ENCODE measurements around the gene CLIP4. TPM values are rescaled to one million over a fixed set of nuclear protein-coding genes. Genes with fewer than 3 reads are reported as not detected.

CLIP4 gene
- total RNA-seq, 2 experiments from 2014 or later: 36.8 to 39.4 TPM

GRCh38 chr2:29235411-29235810 is 120.2 kb downstream of the CLIP4 start:
- DNase-seq (no peak), ATAC-seq (ENCODE audit: poor library complexity) (no peak)
- Histone ChIP-seq H3K27ac (ENCODE audit: low read depth in 1 of 2, low read length in 2 of 2) (no peak overlapping the region), H3K36me3 (ENCODE audit: insufficient read depth, low read length) (no peaks in the 10 kb centered on the region), H3K4me3 (ENCODE audit: low read length) (no peak overlapping the region), H3K27me3 (ENCODE audit: control insufficient read depth in 1 of 2, insufficient read depth in 2 of 2, low read length in 2 of 2) (no peaks in the 10 kb centered on the region), H3K4me1 (ENCODE audit: insufficient read depth, low read length) (no peaks in the 10 kb centered on the region), H3K9me3 (ENCODE audit: control insufficient read depth in 1 of 2, insufficient read depth in 1 of 2, low read length in 2 of 2) (no peaks in the 10 kb centered on the region)
- intact Hi-C loops (cut with DNase I, micrococcal nuclease): no loop called here
- no peak for TF ChIP-seq CTCF (IDR thresholded peaks at IDR 0.05)
- Mint-ChIP-seq H3K36me3 (ENCODE audit: low read depth) (no peaks in the 10 kb centered on the region), H3K4me1 (ENCODE audit: low read depth) (no peaks in the 10 kb centered on the region), H3K9me3 (no peaks in the 10 kb centered on the region), H3K27ac (no peak overlapping the region), H3K4me3 (no peak overlapping the region), H3K27me3 (peaks cover 25% of the 10 kb centered on the region)
- ChIA-PET CTCF (interaction anchor here (0.7 kb wide), 1 partner anchor 1383 kb away, joined by 3 read pairs; no protein-coding TSS in a partner anchor), POLR2A (no interaction called here)

GRCh38 chr2:29236074-29236473 is 120.9 kb downstream of the CLIP4 start:
- no peak overlapping the region for H3K27ac Mint-ChIP-seq
- H3K4me1 Mint-ChIP-seq (ENCODE audit: low read depth): no peaks in the 10 kb centered on the region
- DNase-seq: no peak
- no peaks in the 10 kb centered on the region for H3K9me3 ChIP-seq (ENCODE audit: control insufficient read depth in 1 of 2, insufficient read depth in 1 of 2, low read length in 2 of 2)
- intact Hi-C loops (cut with DNase I, micrococcal nuclease): no loop called here
- H3K4me3 ChIP-seq (ENCODE audit: low read length): no peak overlapping the region
- no peaks in the 10 kb centered on the region for H3K27me3 ChIP-seq (ENCODE audit: control insufficient read depth in 1 of 2, insufficient read depth in 2 of 2, low read length in 2 of 2)
- ChIA-PET CTCF (no interaction called here), POLR2A (no interaction called here)
- no peak for TF ChIP-seq CTCF (IDR thresholded peaks at IDR 0.05)
- H3K36me3 ChIP-seq (ENCODE audit: insufficient read depth, low read length): no peaks in the 10 kb centered on the region
- H3K36me3 Mint-ChIP-seq (ENCODE audit: low read depth): no peaks in the 10 kb centered on the region
- H3K9me3 Mint-ChIP-seq: no peaks in the 10 kb centered on the region
- no peak overlapping the region for H3K27ac ChIP-seq (ENCODE audit: low read depth in 1 of 2, low read length in 2 of 2)
- no peak for ATAC-seq (ENCODE audit: poor library complexity)
- no peak overlapping the region for H3K4me3 Mint-ChIP-seq
- H3K27me3 Mint-ChIP-seq: peaks cover 30% of the 10 kb centered on the region
- H3K4me1 ChIP-seq (ENCODE audit: insufficient read depth, low read length): no peaks in the 10 kb centered on the region

- H3K36me3 ChIP-seq (ENCODE audit: insufficient read depth, low read length): no peaks in the 10 kb centered on the region
- H3K4me3 Mint-ChIP-seq: no peak overlapping the region
- intact Hi-C loops (cut with DNase I, micrococcal nuclease): no loop called here
- ChIA-PET CTCF (no interaction called here), POLR2A (no interaction called here)
- peaks cover 0 to 2% of the 10 kb centered on the region in 2 experiments for H3K27me3 ChIP-seq (ENCODE audit: control insufficient read depth in 1 of 2, insufficient read depth in 2 of 2, low read length in 2 of 2)
- no peaks in the 10 kb centered on the region for H3K36me3 Mint-ChIP-seq (ENCODE audit: low read depth)
- H3K9me3 Mint-ChIP-seq: no peaks in the 10 kb centered on the region
- DNase-seq: no peak
- no peak for TF ChIP-seq CTCF (IDR thresholded peaks at IDR 0.05)
- no peaks in the 10 kb centered on the region for H3K9me3 ChIP-seq (ENCODE audit: control insufficient read depth in 1 of 2, insufficient read depth in 1 of 2, low read length in 2 of 2)
- ATAC-seq (ENCODE audit: poor library complexity): no peak
- H3K4me1 ChIP-seq (ENCODE audit: insufficient read depth, low read length): no peaks in the 10 kb centered on the region
- no peaks in the 10 kb centered on the region for H3K4me1 Mint-ChIP-seq (ENCODE audit: low read depth)
- H3K27me3 Mint-ChIP-seq: peaks cover 35% of the 10 kb centered on the region
- H3K4me3 ChIP-seq (ENCODE audit: low read length): no peak overlapping the region
- no peak overlapping the region for H3K27ac Mint-ChIP-seq
- no peak overlapping the region for H3K27ac ChIP-seq (ENCODE audit: low read depth in 1 of 2, low read length in 2 of 2)
These were observed 123.3 kb downstream of the CLIP4 start for GRCh38 chr2:29238497-29238896.

Other genes starting within 250 kb of the CLIP4 start
- 10 to 100 TPM; 18.7 to 20.8 TPM for gene TRMT61B, start 245.1 kb upstream of the CLIP4 start, total RNA-seq
- gene WDR43, start 220.7 kb upstream of the CLIP4 start, total RNA-seq: 10 to 100 TPM; 62.4 to 73.2 TPM
- 1 to 10 TPM; 2.0 to 2.3 TPM for gene TOGARAM2, start 134.1 kb upstream of the CLIP4 start, total RNA-seq
- not detected for gene PCARE, start 40.9 kb upstream of the CLIP4 start, total RNA-seq